Activated B cell treated with CpG ODN at 0.5 μM for 24 hours (primary cell): ENCODE data around the gene FAM221B. TPM values are rescaled to one million over a fixed set of nuclear protein-coding genes. Genes with fewer than 3 reads are reported as not detected.
A peak's percentile ranks its signal among the peaks of the same experiment; 100 is the strongest.

Experiments used
- ATAC-seq: fragments of 200-7000 bp; cut with Tn5 transposase; one replicate; pipeline ENCODE4 v1.10.0; 2021; ENCODE audit warnings: low read depth, mild to moderate bottlenecking, moderate library complexity
- CTCF ChIA-PET: fragments of 350-600 bp; sonication (Branson Sonifier 250); formaldehyde crosslinking; loops from one replicate; lab custom pipeline; 2021; ENCODE audit warnings: antibody characterized with exemption; lab: Charles Lee
- POLR2A ChIA-PET: fragments of 350-600 bp; sonication (Branson Sonifier 250); formaldehyde crosslinking; loops from one replicate; lab custom pipeline; 2021; ENCODE audit warnings: antibody characterized with exemption; lab: Charles Lee
- DNase-seq: peaks from one replicate; pipeline ENCODE4 v3.0.0; 2022
- H3K27ac Mint-ChIP-seq: one replicate; pipeline ENCODE4 v1.8.0; 2020; ENCODE audit warnings: mixed read lengths
- H3K27me3 Mint-ChIP-seq: one replicate; pipeline ENCODE4 v1.8.0; 2021; ENCODE audit warnings: mixed read lengths
- H3K36me3 Mint-ChIP-seq: one replicate; pipeline ENCODE4 v1.8.0; 2021; ENCODE audit warnings: low read depth, mixed read lengths
- H3K4me1 Mint-ChIP-seq: one replicate; pipeline ENCODE4 v1.8.0; 2021; ENCODE audit warnings: mixed read lengths
- H3K4me3 Mint-ChIP-seq: one replicate; pipeline ENCODE4 v1.8.0; 2020; ENCODE audit warnings: mild to moderate bottlenecking, mixed read lengths
- H3K9me3 Mint-ChIP-seq: one replicate; pipeline ENCODE4 v1.8.0; 2020; ENCODE audit warnings: mixed read lengths
- intact Hi-C: fragments of 100-400 bp; cut with micrococcal nuclease; formaldehyde crosslinking; loops from one replicate; pipeline ENCODE4 v1.15.1; 2024
- total RNA-seq: library from RNA; stranded (reverse); gene quantifications from 2 replicates; pipeline ENCODE4 v1.2.3, GENCODE V29; 2022
- TF ChIP-seq, protein P1 (sequence below): fragments of 200-600 bp; IDR thresholded peaks from one replicate; pipeline ENCODE4 v1.8.0; 2022; ENCODE audit warnings: antibody characterized with exemption, mild to moderate bottlenecking

Gene FAM221B
- total RNA-seq, 1 donor from 2014 or later: not detected

DNA sequence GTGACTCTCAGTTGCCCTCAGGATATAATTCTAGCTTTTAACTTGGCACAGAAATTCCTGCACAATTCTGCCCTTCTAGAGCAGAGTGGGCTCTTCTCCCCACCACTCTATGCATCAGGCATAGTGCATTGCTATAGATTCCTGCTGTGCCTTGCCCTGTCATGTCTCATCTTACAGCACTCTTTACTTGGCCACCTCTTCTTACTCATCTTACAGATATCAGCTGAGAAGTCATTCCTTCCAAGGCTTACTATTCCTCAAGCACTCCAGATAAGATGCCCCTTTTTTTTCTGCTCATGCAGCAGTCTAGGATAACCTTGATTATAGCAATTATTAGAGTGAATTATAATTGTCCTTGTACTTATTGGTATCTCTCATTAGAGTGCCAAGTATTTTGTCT, 5.6 kb downstream of the FAM221B start:
- no peaks in the 10 kb centered on the region for H3K9me3 Mint-ChIP-seq
- intact Hi-C loops: no loop called here
- DNase-seq: no peak
- ATAC-seq: no peak
- ChIA-PET POLR2A (interaction anchor here (0.9 kb wide), 1 partner anchor 8 kb away, joined by 3 read pairs; the partner anchor contains the start of gene HINT2), CTCF (interaction anchor here (1.0 to 1.3 kb wide), 2 partner anchors 33 to 59 kb away, joined by 4 to 7 read pairs; no protein-coding TSS in a partner anchor)
- peaks cover 6% of the 10 kb centered on the region for H3K4me1 Mint-ChIP-seq
- TF ChIP-seq, protein P1, sequence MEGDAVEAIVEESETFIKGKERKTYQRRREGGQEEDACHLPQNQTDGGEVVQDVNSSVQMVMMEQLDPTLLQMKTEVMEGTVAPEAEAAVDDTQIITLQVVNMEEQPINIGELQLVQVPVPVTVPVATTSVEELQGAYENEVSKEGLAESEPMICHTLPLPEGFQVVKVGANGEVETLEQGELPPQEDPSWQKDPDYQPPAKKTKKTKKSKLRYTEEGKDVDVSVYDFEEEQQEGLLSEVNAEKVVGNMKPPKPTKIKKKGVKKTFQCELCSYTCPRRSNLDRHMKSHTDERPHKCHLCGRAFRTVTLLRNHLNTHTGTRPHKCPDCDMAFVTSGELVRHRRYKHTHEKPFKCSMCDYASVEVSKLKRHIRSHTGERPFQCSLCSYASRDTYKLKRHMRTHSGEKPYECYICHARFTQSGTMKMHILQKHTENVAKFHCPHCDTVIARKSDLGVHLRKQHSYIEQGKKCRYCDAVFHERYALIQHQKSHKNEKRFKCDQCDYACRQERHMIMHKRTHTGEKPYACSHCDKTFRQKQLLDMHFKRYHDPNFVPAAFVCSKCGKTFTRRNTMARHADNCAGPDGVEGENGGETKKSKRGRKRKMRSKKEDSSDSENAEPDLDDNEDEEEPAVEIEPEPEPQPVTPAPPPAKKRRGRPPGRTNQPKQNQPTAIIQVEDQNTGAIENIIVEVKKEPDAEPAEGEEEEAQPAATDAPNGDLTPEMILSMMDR: no peak
- H3K4me3 Mint-ChIP-seq: no peak overlapping the region
- H3K36me3 Mint-ChIP-seq: no peaks in the 10 kb centered on the region
- H3K27ac Mint-ChIP-seq: no peak overlapping the region
- no peaks in the 10 kb centered on the region for H3K27me3 Mint-ChIP-seq

DNA sequence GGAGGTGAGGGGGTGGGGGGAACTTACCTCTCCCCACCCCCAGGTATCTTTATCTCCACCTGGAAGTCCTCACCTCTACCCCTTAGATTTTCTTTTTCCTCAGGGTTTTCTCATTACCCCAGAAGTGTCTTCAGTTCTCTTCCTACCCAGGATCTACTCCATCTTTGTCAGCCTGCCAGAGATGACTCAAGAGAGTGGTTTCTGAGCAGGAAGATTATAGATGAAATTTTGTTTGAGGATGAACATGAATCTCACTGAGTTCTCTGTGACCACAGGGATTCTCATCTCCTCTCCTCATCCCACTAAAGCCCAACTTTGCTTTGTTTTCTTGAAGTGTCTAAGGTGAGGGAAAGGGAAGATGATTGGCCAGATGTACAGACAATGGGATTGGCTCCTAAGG, 8.5 kb downstream of the FAM221B start:
- Mint-ChIP-seq H3K4me3 (no peak overlapping the region), H3K36me3 (peaks cover 5% of the 10 kb centered on the region), H3K9me3 (no peaks in the 10 kb centered on the region), H3K4me1 (peaks cover 6% of the 10 kb centered on the region), H3K27me3 (no peaks in the 10 kb centered on the region), H3K27ac (no peak overlapping the region)
- TF ChIP-seq, protein P1: no peak
- POLR2A ChIA-PET: no interaction called here
- CTCF ChIA-PET: no interaction called here
- DNase-seq: no peak
- ATAC-seq: no peak
- intact Hi-C loops: no loop called here

DNA sequence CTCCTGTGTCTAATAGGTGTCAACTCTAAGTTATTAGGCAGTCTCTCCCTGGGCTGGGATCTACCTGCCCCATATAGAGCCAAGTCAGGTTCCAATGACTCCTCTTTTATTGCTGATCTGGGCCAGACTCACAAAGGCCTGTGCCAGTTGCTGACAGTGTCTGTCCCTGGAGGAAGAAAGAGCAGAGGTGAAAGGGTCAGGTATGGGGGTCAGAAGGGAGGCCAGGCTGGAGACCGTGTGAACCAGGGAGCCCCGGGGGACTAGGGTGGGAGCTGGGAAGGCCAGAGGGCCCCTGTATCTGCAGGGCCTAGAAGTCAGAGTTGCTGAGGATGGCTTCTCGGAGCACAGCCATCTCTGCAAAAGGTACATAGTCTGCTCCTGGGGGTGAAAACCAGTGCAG, 10.2 kb downstream of the FAM221B start:
- TF ChIP-seq, protein P1: no peak
- no peaks in the 10 kb centered on the region for H3K27me3 Mint-ChIP-seq
- no peak overlapping the region for H3K4me3 Mint-ChIP-seq
- H3K9me3 Mint-ChIP-seq: no peaks in the 10 kb centered on the region
- ChIA-PET POLR2A (no interaction called here), CTCF (no interaction called here)
- no peak for ATAC-seq
- peaks cover 16% of the 10 kb centered on the region for H3K4me1 Mint-ChIP-seq
- DNase-seq: no peak
- H3K36me3 Mint-ChIP-seq: peaks cover 9% of the 10 kb centered on the region
- H3K27ac Mint-ChIP-seq: no peak overlapping the region
- intact Hi-C loops: loop anchor here (5.0 to 10.0 kb wide), 3 partner anchors 949 to 2004 kb away; partner anchors contain the start of genes RPP25L and UBE2R2

DNA sequence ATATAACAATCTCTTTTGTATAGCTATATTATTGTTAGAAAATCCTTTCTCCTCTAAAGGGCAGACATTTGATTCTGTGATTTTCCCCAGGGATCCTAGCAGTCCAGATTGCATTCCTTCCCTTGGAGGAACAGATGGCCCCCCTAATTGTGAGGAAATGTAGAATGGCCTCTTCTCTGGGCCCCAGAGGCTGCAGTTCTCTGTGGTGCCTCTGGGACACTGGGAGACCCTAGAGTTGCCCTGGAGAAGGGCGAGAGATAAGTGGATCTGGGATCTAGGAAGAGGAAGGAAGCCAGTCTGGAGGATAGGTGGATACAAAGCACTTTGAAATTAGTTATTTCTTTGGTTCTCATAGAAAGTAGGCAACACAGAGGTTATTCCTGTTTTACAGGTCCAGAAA, 11.8 kb downstream of the FAM221B start:
- DNase-seq: no peak
- H3K4me3 Mint-ChIP-seq: no peak overlapping the region
- TF ChIP-seq, protein P1: no peak
- ChIA-PET POLR2A (no interaction called here), CTCF (no interaction called here)
- peaks cover 9% of the 10 kb centered on the region for H3K36me3 Mint-ChIP-seq
- ATAC-seq: no peak
- intact Hi-C loops: loop anchor here (5.0 to 10.0 kb wide), 3 partner anchors 951 to 2002 kb away; partner anchors contain the start of genes RPP25L and UBE2R2
- no peak overlapping the region for H3K27ac Mint-ChIP-seq
- H3K9me3 Mint-ChIP-seq: no peaks in the 10 kb centered on the region
- H3K27me3 Mint-ChIP-seq: no peaks in the 10 kb centered on the region
- H3K4me1 Mint-ChIP-seq: peaks cover 30% of the 10 kb centered on the region

DNA sequence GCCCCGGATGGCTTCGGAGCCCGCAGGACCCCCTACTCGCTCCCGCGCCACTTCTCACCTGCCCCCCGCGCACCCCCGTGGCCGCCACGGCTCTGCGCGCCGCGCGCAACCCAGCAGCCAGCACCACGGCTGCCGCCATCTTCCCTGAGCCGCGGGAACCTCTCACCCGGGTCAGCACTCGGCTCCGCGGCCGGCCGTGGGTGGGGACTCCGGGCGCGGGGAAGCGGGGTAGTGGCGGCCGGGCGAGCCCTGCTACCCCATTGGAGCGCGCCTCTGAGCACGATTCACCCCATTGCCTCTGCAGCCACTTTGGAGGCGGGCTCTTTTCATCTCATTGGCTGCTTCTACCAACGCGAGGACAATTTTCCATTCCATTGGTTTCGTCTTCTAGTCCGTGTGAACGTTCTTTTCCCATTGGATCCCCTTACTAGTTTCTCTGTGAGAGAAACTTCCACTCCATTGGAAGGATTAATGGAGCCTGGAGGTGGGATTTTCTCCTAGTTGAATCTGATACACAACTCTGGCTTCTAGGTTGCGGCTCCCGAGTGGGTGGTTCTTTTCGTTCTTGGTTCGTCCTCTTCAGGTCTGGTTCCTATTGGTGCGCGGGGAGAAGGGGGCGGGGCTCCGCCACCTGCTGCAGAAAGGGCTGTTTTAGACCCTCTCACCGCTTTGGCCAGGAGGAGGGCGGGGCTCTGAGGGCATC, 13.5 kb downstream of the FAM221B start, which contains the start of gene HINT2:
TSS of gene HINT2 (minus strand) at position 202 of the 703 bp plus-strand sequence. CDS start at position 139, 63 bp downstream.
- H3K27ac Mint-ChIP-seq: peak within 1 kb of the TSS; percentile 99
- no peaks in the 10 kb centered on the region for H3K9me3 Mint-ChIP-seq
- peak; percentile 83 for ATAC-seq

More for the DNA sequence above, 13.5 kb downstream of the FAM221B start, which contains the start of gene HINT2:
- intact Hi-C loops: loop anchor here (1.0 to 10.0 kb wide), 12 partner anchors 14 to 2000 kb away; partner anchors contain the start of genes CCDC107, GBA2, RGP1 and RMRP
- ChIA-PET POLR2A (interaction anchor here (0.8 to 1.9 kb wide), 16 partner anchors 8 to 325 kb away, joined by 3 to 18 read pairs (median 4); partner anchors contain the start of genes CCDC107, CREB3, FAM221B and GBA2), CTCF (interaction anchor here (1.0 to 4.1 kb wide), 4 partner anchors 12 to 67 kb away, joined by 3 to 31 read pairs (median 13); no protein-coding TSS in a partner anchor)
- TF ChIP-seq, protein P1: no peak
- peak; percentile 90 for DNase-seq
- Mint-ChIP-seq H3K27me3 (no peaks in the 10 kb centered on the region), H3K4me3 (peak within 1 kb of the TSS; percentile 98), H3K36me3 (peaks cover 9% of the 10 kb centered on the region), H3K4me1 (peaks cover 36% of the 10 kb centered on the region)
